Liver (tissue), 9 donors: ENCODE results near the gene CYP2R1. TPM values are rescaled to one million over a fixed set of nuclear protein-coding genes. Genes with fewer than 3 reads are reported as not detected.

Source experiments
- DNase-seq: peaks from one replicate; pipeline ENCODE4 v3.0.0-alpha.2; 2017; ENCODE audit warnings: low spot score
- H3K27ac ChIP-seq, 2 donors: one replicate each; pipeline ENCODE4 v1.7.0; 2013; ENCODE audit warnings: inconsistent platforms in 2 of 2, low read length in 2 of 2, control low read depth in 1 of 2, low read depth in 1 of 2, mild to moderate bottlenecking in 1 of 2
- H3K27me3 ChIP-seq, 4 donors: one replicate each; pipeline versions ENCODE4 v1.6.1 to v1.7.0; 2013; ENCODE audit warnings: low read length in 3 of 4, inconsistent platforms in 1 of 4, mild to moderate bottlenecking in 1 of 4, moderate library complexity in 1 of 4; ENCODE audit not compliant: control insufficient read depth in 4 of 4, insufficient read depth in 4 of 4
- H3K36me3 ChIP-seq, 4 donors: one replicate each; pipeline versions ENCODE4 v1.6.1 to v1.7.0; 2013; ENCODE audit warnings: low read length in 3 of 4, mild to moderate bottlenecking in 3 of 4, low read depth in 1 of 4, moderate library complexity in 1 of 4; ENCODE audit not compliant: control insufficient read depth in 4 of 4, insufficient read depth in 3 of 4
- H3K4me1 ChIP-seq, 4 donors: one replicate each; pipeline versions ENCODE4 v1.6.1 to v1.7.0; 2013; ENCODE audit warnings: low read length in 3 of 4, mild to moderate bottlenecking in 3 of 4, moderate library complexity in 1 of 4; ENCODE audit not compliant: control insufficient read depth in 4 of 4, insufficient read depth in 4 of 4
- H3K4me3 ChIP-seq, 3 donors: one replicate each; pipeline versions ENCODE4 v1.6.1 to v1.7.0; 2013; ENCODE audit warnings: low read length in 3 of 3, control low read depth in 1 of 3, low read depth in 1 of 3, mild to moderate bottlenecking in 1 of 3
- H3K9ac ChIP-seq, 2 donors: one replicate each; pipeline ENCODE4 v1.7.0; 2013; ENCODE audit warnings: low read length in 2 of 2, mild to moderate bottlenecking in 2 of 2, moderate library complexity in 2 of 2, control low read depth in 1 of 2, low read depth in 1 of 2
- H3K9me3 ChIP-seq, 4 donors: one replicate each; pipeline versions ENCODE4 v1.6.1 to v1.7.0; 2013; ENCODE audit warnings: low read length in 3 of 4; ENCODE audit not compliant: control insufficient read depth in 4 of 4
- ATF3 ChIP-seq: IDR thresholded peaks from 2 replicates; pipeline ENCODE4 v1.6.1; 2016; ENCODE audit warnings: antibody characterized with exemption
- CTCF ChIP-seq: fragments of 150-350 bp; IDR thresholded peaks from 2 replicates; pipeline ENCODE4 v1.5.1; 2017; ENCODE audit warnings: improper control_type of control experiment, low read depth, low read length; ENCODE audit not compliant: missing input control
- EGR1 ChIP-seq, 2 donors: IDR thresholded peaks; 2 replicates each; pipeline ENCODE4 v1.6.1; 2016 to 2018; ENCODE audit warnings: antibody characterized with exemption in 2 of 2, low read depth in 2 of 2
- FOXA1 ChIP-seq: IDR thresholded peaks from 2 replicates; pipeline ENCODE4 v1.6.1; 2016; ENCODE audit warnings: antibody characterized with exemption
- FOXA2 ChIP-seq: IDR thresholded peaks from 2 replicates; pipeline ENCODE4 v1.6.1; 2016; ENCODE audit warnings: antibody characterized with exemption
- GABPA ChIP-seq, 2 donors: IDR thresholded peaks in 1 of 2; conservative IDR thresholded peaks in 1 of 2; 2 replicates each; pipeline ENCODE4 v1.6.1; 2016; ENCODE audit warnings: antibody characterized with exemption in 2 of 2, mild to moderate bottlenecking in 1 of 2, moderate library complexity in 1 of 2
- HNF4A ChIP-seq, 2 donors: conservative IDR thresholded peaks; 2 replicates each; pipeline ENCODE4 v1.6.1; 2016; ENCODE audit warnings: antibody characterized with exemption in 2 of 2, mild to moderate bottlenecking in 2 of 2
- HNF4G ChIP-seq: IDR thresholded peaks from 2 replicates; pipeline ENCODE4 v1.6.1; 2016; ENCODE audit warnings: antibody characterized with exemption
- JUND ChIP-seq, 2 donors: IDR thresholded peaks; 2 replicates each; pipeline ENCODE4 v1.6.1; 2016; ENCODE audit warnings: antibody characterized with exemption in 2 of 2
- MAX ChIP-seq: IDR thresholded peaks from 2 replicates; pipeline ENCODE4 v1.6.1; 2016; ENCODE audit warnings: antibody characterized with exemption
- NR2F2 ChIP-seq: IDR thresholded peaks from 2 replicates; pipeline ENCODE4 v1.6.1; 2016; ENCODE audit warnings: antibody characterized with exemption
- RAD21 ChIP-seq, 2 donors: IDR thresholded peaks; 2 replicates each; pipeline ENCODE4 v1.6.1; 2016; ENCODE audit warnings: antibody characterized with exemption in 2 of 2, mild to moderate bottlenecking in 2 of 2
- REST ChIP-seq: IDR thresholded peaks from 2 replicates; pipeline ENCODE4 v1.6.1; 2016; ENCODE audit warnings: antibody characterized with exemption, mild to moderate bottlenecking
- RXRA ChIP-seq, 2 donors: IDR thresholded peaks; 2 replicates each; pipeline ENCODE4 v1.6.1; 2017 to 2018; ENCODE audit warnings: antibody characterized with exemption in 2 of 2, mild to moderate bottlenecking in 1 of 2
- TAF1 ChIP-seq: conservative IDR thresholded peaks from 2 replicates; pipeline ENCODE4 v1.6.1; 2016; ENCODE audit warnings: antibody characterized with exemption, mild to moderate bottlenecking
- YY1 ChIP-seq: IDR thresholded peaks from 2 replicates; pipeline ENCODE4 v1.6.1; 2016; ENCODE audit warnings: antibody characterized with exemption, mild to moderate bottlenecking
- ZBTB33 ChIP-seq: IDR thresholded peaks from 2 replicates; pipeline ENCODE4 v1.6.1; 2016; ENCODE audit warnings: antibody characterized with exemption
- WGBS: extraction: QIAGEN DNeasy Blood & Tissue Kit; methylation state at CpG from one replicate; pipeline ENCODE4 v1.1.7; 2013; 5-methylcytosine and 5-hydroxymethylcytosine counted together
- polyA plus RNA-seq, 2 donors: library from polyadenylated mRNA; stranded (reverse) in 1 of 2; unstranded in 1 of 2; fragments of 200-250 nt in 1 of 2; fragments of >200 nt in 1 of 2; fragmentation: Nextera tagmentation in 1 of 2; extraction: Ambion mirVana in 1 of 2; gene quantifications; one replicate each; pipeline versions ENCODE4 v1.2.1 to v1.2.3, GENCODE V29; 2013 to 2015
- total RNA-seq, 2 donors: library from RNA; depleted of rRNA; stranded (reverse); fragments of >200 nt; gene quantifications; one replicate each; pipeline ENCODE4 v1.2.3, GENCODE V29; 2014
- donor health status: healthy.
- donor health status: healthy.
- donor health status: healthy.
- donor health status: healthy.
- donor health status: healthy.

Gene CYP2R1
- total and polyA plus RNA-seq, 4 donors, result 3.2 to 8.2 (median 6.7) TPM

- no peak for TF ChIP-seq JUND (IDR thresholded peaks at IDR 0.05)
- no peak for TF ChIP-seq HNF4G
- TF ChIP-seq MAX, result no peak
These were observed 15.6 kb upstream of the CYP2R1 start (continued) for GRCh38 chr11:14907411-14908213.

- no peaks in the 10 kb centered on the region for H3K36me3 ChIP-seq
- no peak overlapping the region for H3K27ac ChIP-seq
These were observed 15.0 kb upstream of the CYP2R1 start for GRCh38 chr11:14906993-14907392.

More at GRCh38 chr11:14906993-14907392, 15.0 kb upstream of the CYP2R1 start:
- H3K4me3 ChIP-seq, result no peak overlapping the region
- no peaks in the 10 kb centered on the region for H3K9me3 ChIP-seq
- no peak for DNase-seq
- no peaks in the 10 kb centered on the region for H3K27me3 ChIP-seq
- TF ChIP-seq RXRA (IDR thresholded peaks at IDR 0.05) (no peak), HNF4A (conservative IDR thresholded peaks at IDR 0.05) (no peak), YY1 (no peak), ATF3 (no peak), HNF4G (no peak), NR2F2 (no peak), FOXA2 (no peak), ZBTB33 (no peak), GABPA (IDR thresholded peaks at IDR 0.05 in 1 of 2, conservative IDR thresholded peaks at IDR 0.05 in 1 of 2) (no peak), MAX (no peak), CTCF (no peak), JUND (IDR thresholded peaks at IDR 0.05) (no peak), FOXA1 (no peak), EGR1 (IDR thresholded peaks at IDR 0.05; ENCODE audit: low read depth in 2 of 2) (no peak), TAF1 (no peak), REST (no peak), RAD21 (IDR thresholded peaks at IDR 0.05) (no peak)
- WGBS, result 90% methylated on average over 6 of the region's 6 CpGs
- H3K4me1 ChIP-seq, result peaks cover 2 to 29% (median 4%) of the 10 kb centered on the region in 4 donors
- H3K9ac ChIP-seq, result no peak overlapping the region
